Right lobe of liver (tissue), 4 donors: ENCODE measurements around the gene CFAP90.

Experiments used
- POLR2A ChIP-seq: fragments of 450-650 bp; IDR thresholded peaks from one replicate; pipeline ENCODE4 v1.6.1; 2017; ENCODE audit warnings: antibody characterized with exemption, mild to moderate bottlenecking
- TF ChIP-seq, protein P1 (sequence below), 4 donors: fragments of 200-600 bp in 3 of 4; fragments of 450-650 bp in 1 of 4; IDR thresholded peaks; one replicate each; pipeline versions ENCODE4 v1.5.1 to v1.8.0; 2016 to 2022; ENCODE audit warnings: antibody characterized with exemption in 4 of 4, mild to moderate bottlenecking in 2 of 4
- donor health status: DM: no; HTN: no; CAD: no.
- donor health status: DM: no; HTN: no; CAD: no.
- donor health status: DM: no; HTN: yes; CAD: no.

GRCh38 chr5:7897014-7897600 lies 46.2 kb upstream of the CFAP90 start:
- TF ChIP-seq, protein P1, sequence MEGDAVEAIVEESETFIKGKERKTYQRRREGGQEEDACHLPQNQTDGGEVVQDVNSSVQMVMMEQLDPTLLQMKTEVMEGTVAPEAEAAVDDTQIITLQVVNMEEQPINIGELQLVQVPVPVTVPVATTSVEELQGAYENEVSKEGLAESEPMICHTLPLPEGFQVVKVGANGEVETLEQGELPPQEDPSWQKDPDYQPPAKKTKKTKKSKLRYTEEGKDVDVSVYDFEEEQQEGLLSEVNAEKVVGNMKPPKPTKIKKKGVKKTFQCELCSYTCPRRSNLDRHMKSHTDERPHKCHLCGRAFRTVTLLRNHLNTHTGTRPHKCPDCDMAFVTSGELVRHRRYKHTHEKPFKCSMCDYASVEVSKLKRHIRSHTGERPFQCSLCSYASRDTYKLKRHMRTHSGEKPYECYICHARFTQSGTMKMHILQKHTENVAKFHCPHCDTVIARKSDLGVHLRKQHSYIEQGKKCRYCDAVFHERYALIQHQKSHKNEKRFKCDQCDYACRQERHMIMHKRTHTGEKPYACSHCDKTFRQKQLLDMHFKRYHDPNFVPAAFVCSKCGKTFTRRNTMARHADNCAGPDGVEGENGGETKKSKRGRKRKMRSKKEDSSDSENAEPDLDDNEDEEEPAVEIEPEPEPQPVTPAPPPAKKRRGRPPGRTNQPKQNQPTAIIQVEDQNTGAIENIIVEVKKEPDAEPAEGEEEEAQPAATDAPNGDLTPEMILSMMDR (IDR thresholded peaks at IDR 0.05) = peak in 2 of 4 donors; percentile 4 to 12
- TF ChIP-seq POLR2A = no peak
